ENCODE data around the gene SMIM13.

The SMIM13 gene

DNA sequence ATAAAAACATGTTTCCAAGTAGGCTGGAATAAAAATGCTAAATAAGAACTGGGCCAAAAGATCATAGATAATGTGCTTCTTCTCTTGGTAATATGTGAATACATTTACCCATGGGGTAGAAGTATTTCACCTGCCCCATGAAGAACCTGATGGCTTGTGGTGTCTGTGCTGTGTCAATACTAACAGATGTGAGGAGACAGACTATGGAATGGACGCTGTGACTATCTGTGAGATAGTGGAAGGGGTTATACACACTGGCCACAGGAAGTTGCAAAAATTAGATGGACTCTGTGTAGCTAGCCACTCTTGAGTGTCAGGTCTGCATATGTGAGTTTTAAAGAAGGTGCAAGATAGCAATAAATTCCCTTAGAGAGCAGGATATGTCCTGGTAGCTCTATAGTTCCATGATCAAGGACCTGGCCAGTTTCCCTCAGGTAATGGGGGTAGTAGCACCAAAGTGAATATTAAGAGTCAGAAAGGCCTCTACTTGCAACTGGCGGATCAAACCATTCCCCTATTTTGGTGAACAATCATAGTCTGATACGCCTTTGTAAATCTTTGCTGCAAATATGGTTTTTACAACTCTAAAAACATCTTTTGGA is 90.2 kb downstream of the SMIM13 start:
- in situ Hi-C loops (cut with MboI; ENCODE audit: low sequenced_read_pairs) = no loop called here

DNA sequence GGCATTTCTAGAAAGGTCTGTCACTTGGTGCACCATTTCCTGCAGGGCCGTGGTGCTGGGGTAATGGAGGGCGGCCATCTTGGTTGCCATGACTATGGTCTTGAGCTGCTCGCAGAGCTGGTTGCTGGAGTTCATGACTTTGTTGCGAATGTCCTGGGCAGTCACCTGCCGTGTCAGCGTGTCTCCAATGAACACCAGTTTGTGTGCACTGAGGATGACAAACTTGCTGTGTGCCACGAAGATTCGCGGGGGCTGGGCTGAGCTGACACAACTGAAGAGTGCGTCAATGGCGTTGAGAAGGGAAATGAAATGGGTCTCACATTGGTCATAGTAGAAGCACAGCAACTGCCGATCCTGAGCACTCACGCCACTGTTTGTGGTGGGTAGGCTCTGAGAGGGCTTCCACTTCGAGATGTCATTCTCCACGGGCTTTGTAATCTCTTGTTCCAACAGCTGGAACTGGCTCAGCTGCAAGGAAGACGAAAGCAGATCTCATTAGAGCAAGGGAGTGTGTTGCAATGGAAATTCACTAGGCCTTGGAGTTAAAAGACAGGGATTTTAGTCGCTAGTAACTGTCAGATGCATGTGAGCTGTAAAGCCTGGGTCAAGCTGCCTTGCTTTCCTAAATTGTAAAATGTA is 91.7 kb downstream of the SMIM13 start:
- in situ Hi-C loops (cut with MboI; ENCODE audit: low sequenced_read_pairs) = no loop called here

DNA sequence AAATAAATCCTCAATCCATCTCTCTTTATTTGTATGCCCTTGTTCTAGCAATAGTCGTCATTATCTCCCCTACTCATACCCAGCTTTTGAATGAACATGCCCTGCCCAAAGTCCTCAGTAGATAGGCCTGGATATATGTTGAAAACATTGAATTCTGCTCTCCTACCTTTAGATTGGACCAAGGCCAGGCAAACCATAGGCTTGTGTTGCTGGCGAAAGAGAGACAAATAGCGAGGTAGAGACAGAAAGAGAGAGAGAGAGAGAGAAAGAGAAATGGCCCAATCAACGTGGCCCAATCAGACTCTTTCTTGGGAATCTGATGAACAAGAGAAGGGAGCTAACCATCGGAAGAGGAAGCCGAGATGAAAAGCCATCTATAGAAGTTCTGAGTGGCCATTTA is 93.7 kb downstream of the SMIM13 start:
- in situ Hi-C loops (cut with MboI; ENCODE audit: low sequenced_read_pairs) = no loop called here
